ENCODE data around the gene WSCD2.

Gene WSCD2

DNA sequence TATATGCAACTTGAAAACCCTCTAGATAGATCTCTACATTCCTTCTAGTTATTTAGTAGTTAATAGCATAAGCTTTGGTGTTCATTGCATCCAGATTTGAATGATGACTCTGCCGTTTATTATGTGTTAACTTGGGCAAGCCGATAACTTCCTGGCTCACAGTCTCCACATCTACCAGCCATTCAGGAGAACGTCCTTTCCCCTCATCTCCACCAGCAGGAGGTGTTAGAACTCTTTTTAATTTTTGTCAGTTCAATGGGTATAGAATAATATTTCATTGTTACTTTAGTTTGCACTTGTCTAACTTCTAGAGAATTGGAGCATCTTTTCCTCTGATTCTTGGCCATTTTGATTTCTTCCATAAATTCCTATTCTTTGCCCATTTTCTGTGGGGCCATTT, 30.0 kb upstream of the WSCD2 start:
- Histone ChIP-seq H3K4me3 (ENCODE audit: low read depth in 1 of 2, low read length in 2 of 2) (no peak overlapping the region), H4K20me1 (ENCODE audit: insufficient read depth, low read length) (no peaks in the 10 kb centered on the region), H3K79me2 (ENCODE audit: insufficient read depth, low read length) (no peaks in the 10 kb centered on the region), H3K27ac (ENCODE audit: low read length) (no peak overlapping the region), H3K36me3 (ENCODE audit: insufficient read depth, low read length) (no peaks in the 10 kb centered on the region), H3K4me1 (ENCODE audit: insufficient read depth, low read length) (no peaks in the 10 kb centered on the region), H2AFZ (ENCODE audit: low read depth, low read length) (no peak overlapping the region), H3K9me3 (ENCODE audit: insufficient read depth, low read length, severe bottlenecking) (no peaks in the 10 kb centered on the region), H3K27me3 (ENCODE audit: insufficient read depth, low read length, poor library complexity) (no peaks in the 10 kb centered on the region), H3K9ac (ENCODE audit: low read depth, low read length) (no peak overlapping the region), H3K4me2 (ENCODE audit: insufficient read depth, low read length) (no peak overlapping the region)
- no peak for TF ChIP-seq EZH2 (IDR thresholded peaks at IDR 0.05; ENCODE audit: borderline replicate concordance, low read depth, low read length, severe bottlenecking)
- TF ChIP-seq, protein P1, sequence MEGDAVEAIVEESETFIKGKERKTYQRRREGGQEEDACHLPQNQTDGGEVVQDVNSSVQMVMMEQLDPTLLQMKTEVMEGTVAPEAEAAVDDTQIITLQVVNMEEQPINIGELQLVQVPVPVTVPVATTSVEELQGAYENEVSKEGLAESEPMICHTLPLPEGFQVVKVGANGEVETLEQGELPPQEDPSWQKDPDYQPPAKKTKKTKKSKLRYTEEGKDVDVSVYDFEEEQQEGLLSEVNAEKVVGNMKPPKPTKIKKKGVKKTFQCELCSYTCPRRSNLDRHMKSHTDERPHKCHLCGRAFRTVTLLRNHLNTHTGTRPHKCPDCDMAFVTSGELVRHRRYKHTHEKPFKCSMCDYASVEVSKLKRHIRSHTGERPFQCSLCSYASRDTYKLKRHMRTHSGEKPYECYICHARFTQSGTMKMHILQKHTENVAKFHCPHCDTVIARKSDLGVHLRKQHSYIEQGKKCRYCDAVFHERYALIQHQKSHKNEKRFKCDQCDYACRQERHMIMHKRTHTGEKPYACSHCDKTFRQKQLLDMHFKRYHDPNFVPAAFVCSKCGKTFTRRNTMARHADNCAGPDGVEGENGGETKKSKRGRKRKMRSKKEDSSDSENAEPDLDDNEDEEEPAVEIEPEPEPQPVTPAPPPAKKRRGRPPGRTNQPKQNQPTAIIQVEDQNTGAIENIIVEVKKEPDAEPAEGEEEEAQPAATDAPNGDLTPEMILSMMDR (IDR thresholded peaks at IDR 0.05; ENCODE audit: borderline replicate concordance, extremely low read depth, low read length, poor library complexity, severe bottlenecking): peak; percentile 29
- ATAC-seq (ENCODE audit: insufficient read depth, low read depth) (no peak), DNase-seq (no peak)

DNA sequence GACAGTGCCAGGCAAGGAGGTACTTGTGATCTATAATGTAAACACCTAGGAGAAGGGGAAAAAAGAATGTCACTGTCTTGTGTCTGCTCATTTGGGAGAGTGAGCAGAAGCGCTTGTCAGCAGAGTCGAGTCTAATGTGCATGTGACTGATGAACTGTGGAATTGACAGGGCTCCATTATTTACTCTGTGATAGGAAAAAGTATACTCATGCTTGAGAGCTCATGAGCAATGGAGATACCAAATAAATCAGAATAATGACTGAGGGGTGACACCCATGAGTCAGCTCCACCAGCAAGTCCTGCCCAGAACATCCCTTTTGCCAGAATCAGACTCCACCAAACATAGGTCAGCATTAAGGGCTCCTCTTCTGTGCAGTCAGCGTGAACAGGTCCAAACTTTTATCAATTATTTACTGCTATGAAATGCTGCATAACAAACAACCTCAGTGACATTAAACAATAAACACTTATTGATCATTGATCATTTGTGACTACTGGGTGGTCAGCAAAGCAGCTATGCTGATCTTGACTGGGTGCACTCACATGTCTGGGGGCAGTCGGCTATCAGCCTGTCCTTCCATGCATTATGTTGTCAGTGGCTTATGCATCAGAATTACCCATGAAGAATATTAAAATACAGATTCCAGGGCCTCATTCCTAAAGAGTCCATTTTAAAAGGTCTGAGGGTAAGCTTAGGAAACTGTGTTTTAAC, 29.2 kb upstream of the WSCD2 start:
- DNase-seq: no peak
- no peaks in the 10 kb centered on the region for H4K20me1 ChIP-seq (ENCODE audit: insufficient read depth, low read length)
- H3K27me3 ChIP-seq (ENCODE audit: insufficient read depth, low read length, poor library complexity): no peaks in the 10 kb centered on the region
- H2AFZ ChIP-seq (ENCODE audit: low read depth, low read length): no peak overlapping the region
- H3K9me3 ChIP-seq (ENCODE audit: insufficient read depth, low read length, severe bottlenecking): no peaks in the 10 kb centered on the region
- no peak overlapping the region for H3K4me2 ChIP-seq (ENCODE audit: insufficient read depth, low read length)
- no peaks in the 10 kb centered on the region for H3K79me2 ChIP-seq (ENCODE audit: insufficient read depth, low read length)
- H3K27ac ChIP-seq (ENCODE audit: low read length): no peak overlapping the region
- no peak overlapping the region for H3K9ac ChIP-seq (ENCODE audit: low read depth, low read length)
- no peak for TF ChIP-seq EZH2 (IDR thresholded peaks at IDR 0.05; ENCODE audit: borderline replicate concordance, low read depth, low read length, severe bottlenecking)
- TF ChIP-seq, protein P1 (IDR thresholded peaks at IDR 0.05; ENCODE audit: borderline replicate concordance, extremely low read depth, low read length, poor library complexity, severe bottlenecking): no peak
- no peaks in the 10 kb centered on the region for H3K36me3 ChIP-seq (ENCODE audit: insufficient read depth, low read length)
- H3K4me1 ChIP-seq (ENCODE audit: insufficient read depth, low read length): no peaks in the 10 kb centered on the region
- ATAC-seq (ENCODE audit: insufficient read depth, low read depth): no peak
- no peak overlapping the region for H3K4me3 ChIP-seq (ENCODE audit: low read depth in 1 of 2, low read length in 2 of 2)

DNA sequence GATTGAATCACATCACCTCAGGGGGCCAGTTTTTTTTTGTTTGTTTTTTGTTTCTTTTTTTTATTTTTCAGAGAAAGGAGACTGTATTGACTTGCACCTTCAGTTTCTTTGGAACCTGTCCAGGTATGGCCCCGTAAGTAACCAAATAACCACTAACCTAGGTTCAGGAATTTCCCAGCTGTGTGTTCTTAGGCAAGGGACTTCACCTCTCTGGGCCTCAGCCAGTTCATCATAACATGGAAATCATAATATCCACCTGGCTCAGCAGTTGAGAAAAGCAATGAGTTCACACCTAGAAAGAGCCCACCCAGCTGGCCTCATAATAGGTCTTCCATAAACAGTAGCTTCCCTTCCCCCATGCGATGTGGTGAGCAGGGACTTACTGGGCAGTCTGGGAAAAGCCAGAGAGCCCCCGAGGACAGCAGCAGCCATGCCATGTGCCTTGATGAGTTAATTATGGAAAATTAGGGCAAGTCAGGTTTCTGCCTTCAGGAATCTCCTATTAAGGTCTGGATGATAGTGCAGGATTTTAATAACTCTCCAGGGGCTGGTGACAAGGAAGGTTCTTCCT, 27.4 kb upstream of the WSCD2 start:
- Histone ChIP-seq H2AFZ (ENCODE audit: low read depth, low read length) (no peak overlapping the region), H3K27ac (ENCODE audit: low read length) (no peak overlapping the region), H3K36me3 (ENCODE audit: insufficient read depth, low read length) (no peaks in the 10 kb centered on the region), H3K79me2 (ENCODE audit: insufficient read depth, low read length) (no peaks in the 10 kb centered on the region), H3K4me2 (ENCODE audit: insufficient read depth, low read length) (no peak overlapping the region), H4K20me1 (ENCODE audit: insufficient read depth, low read length) (no peaks in the 10 kb centered on the region), H3K27me3 (ENCODE audit: insufficient read depth, low read length, poor library complexity) (no peaks in the 10 kb centered on the region), H3K4me3 (ENCODE audit: low read depth in 1 of 2, low read length in 2 of 2) (no peak overlapping the region), H3K9ac (ENCODE audit: low read depth, low read length) (no peak overlapping the region), H3K4me1 (ENCODE audit: insufficient read depth, low read length) (no peaks in the 10 kb centered on the region), H3K9me3 (ENCODE audit: insufficient read depth, low read length, severe bottlenecking) (no peaks in the 10 kb centered on the region)
- DNase-seq: no peak
- no peak for TF ChIP-seq EZH2 (IDR thresholded peaks at IDR 0.05; ENCODE audit: borderline replicate concordance, low read depth, low read length, severe bottlenecking)
- TF ChIP-seq, protein P1 (IDR thresholded peaks at IDR 0.05; ENCODE audit: borderline replicate concordance, extremely low read depth, low read length, poor library complexity, severe bottlenecking): no peak
- no peak for ATAC-seq (ENCODE audit: insufficient read depth, low read depth)
